GM19238 (cell line): ENCODE data around the gene LFNG.
"Not testable (repeated sequence)": the region's sequence is repeated elsewhere in the genome, so short reads cannot be mapped to it uniquely, and the experiment has no call there.

ENCODE experiments used
- DNase-seq: peaks from one replicate; pipeline ENCODE4 v3.0.0; 2011; ENCODE audit warnings: low spot score; ENCODE audit not compliant: insufficient read length

The LFNG gene

DNA sequence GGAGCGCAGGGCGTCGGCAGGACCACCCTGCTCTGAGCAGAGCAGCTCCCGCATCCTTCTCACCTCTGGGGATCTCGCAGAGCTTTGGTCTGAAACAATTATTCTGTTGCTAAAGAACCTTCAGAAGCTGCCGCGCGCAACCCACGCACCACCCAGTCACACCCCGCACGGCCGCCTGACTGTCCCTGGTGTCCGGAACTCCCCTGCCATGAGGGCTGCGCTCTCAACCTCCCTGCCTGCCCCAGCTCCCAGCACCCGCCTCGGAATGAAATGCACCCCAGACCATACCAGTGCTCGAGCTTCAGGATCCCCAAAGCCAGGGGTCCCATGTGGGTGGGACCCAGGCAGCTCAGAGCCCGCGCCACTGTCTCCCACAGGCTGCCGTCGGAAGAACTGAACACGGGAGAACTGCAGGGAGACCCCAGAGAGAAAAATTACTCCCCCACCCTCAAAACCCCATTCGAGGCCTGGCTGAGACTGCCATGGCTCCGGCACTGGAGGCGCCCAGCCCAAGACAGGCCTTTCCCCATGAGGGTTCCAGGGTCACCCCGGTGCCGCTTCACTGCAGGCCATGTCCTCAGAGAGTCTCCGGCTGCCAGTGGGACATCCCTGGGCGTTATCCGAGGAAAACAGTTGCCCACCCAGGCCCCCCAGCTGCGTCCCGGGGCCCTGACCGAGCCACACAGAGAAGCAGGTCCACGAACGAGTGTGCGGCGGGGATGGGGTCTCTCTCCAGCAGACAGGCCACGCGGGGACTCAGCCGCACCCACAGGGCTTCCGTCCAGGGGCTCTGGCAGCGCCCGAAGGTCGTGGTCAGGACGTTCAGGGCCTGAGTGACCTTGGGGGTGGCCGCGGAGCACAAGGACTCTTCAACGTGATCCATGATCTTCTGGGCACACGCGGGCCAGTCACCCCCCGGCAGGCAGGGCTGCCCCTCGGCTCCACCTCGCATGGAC is 23.6 kb downstream of the LFNG start:
- DNase-seq = no peak

- DNase-seq = no peak
These were observed 25.1 kb downstream of the LFNG start for GRCh38 chr7:2544541-2545188.

GRCh38 chr7:2545746-2546425 is 26.3 kb downstream of the LFNG start:
- DNase-seq = peak; percentile 2

- no peak for DNase-seq
These were observed 27.4 kb downstream of the LFNG start for GRCh38 chr7:2546776-2547586.

- DNase-seq = no peak
These were observed 31.8 kb downstream of the LFNG start for GRCh38 chr7:2551418-2551817.

GRCh38 chr7:2553108-2553507 is 33.5 kb downstream of the LFNG start:
- DNase-seq = no peak

DNA sequence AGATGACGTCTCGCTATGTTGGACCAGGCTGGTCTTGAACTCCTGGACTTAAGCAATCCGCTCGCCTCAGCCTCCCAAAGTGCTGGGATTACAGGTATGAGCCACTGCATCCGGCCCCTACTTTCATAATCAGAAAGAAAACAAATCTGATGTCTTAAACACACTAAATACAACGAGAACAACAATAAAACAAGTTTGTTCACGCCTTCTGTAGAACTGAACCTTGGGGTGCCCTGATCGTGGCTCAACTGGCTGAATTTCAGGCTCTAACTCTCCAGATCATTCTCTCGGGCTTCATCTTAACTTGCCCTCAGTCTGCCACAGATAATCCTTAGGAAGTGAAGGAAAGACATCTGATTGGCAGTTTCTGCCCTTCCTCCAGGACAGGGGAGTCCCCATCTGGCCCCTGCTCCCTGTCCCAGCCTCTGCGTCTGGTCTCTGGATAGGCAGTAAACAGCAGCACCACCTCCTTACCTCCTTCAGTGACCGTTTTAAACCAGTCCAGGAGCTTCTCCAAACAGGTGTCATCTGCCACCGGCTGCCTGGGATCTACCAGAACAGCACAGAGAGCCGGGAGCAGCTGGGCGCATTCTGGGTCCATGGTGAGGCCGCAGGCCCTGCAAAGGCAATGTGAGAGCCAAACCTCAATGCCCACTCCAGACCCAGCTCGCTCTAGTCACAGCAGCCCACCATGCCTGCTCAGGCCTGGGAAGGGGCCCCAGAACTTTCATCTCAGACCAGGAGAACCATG is 34.4 kb downstream of the LFNG start:
- DNase-seq = no peak

DNA sequence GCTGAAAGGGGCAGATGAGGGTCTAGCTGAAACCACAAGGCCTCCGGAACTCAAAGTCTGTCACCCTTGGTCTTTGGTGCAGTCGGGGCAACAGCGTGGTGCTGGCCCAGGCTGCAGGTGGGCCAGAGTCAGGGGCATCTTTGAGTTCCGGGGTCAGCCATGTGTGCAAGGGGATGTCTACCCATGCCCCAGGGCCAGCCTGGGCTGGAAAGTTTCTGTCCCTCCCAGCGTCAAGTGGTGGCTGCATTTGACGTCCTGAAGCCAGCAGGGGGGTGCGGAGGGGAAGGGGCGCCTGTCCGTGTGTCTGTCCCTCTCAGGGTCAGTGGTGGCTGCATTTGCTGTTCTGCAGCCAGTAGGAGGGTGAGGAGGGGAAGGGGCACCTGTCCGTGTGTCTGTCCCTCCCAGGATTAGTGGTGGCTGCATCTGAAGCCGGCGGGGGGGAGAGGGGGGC is 35.1 kb downstream of the LFNG start:
- peak; percentile 40 for DNase-seq

DNA sequence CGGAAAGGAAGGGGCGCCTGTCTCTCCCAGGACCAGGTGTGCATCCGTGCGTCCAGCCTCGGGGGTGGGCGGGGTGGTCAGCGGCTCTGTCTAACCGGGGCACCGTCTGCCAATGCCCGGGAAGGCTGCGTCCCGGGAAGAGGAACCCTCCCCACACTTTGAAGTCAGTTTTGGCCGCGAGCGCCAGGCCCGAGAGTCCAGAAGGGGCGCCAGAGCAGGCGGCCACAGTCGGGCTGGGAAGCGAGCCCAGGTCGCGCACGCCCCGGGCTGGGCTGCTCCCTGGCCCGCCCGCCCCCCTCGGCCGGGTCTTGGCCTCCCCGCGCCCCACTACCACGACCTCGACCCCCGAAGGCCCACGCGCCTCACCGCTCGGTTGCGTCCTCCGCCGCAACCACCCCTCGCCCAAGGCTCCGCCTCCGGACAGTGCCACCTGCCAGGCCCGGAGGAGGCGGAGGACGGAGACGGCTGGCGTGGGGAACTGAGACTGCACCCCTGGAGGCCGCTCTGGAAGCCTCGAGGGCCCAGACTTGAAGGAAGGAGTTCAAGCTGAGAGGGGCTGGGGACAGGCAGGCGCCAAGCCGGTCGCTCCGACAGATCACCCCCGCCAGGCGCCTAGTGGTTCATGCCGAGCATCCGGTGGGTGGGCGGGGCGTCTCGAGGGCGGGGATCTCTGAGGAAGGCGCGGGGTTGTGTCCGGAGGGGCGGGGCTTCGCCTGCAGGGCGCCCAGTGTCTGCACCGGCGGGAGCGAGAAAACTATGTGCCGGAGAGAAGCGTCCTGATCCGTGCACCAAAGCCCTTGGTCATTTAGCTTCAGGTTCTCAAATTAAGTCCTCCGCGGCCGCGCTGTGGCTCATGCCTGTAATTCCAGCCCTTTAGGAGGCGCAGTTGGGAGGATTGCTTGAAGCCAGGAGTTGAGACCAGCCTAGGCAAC is 35.8 kb downstream of the LFNG start, which contains the start of gene BRAT1:
Gene BRAT1, minus strand, starts transcription at position 404 of the 932 bp plus-strand sequence. CDS start 1,093 bp downstream, outside the sequence.
- peak; percentile 97 for DNase-seq

DNA sequence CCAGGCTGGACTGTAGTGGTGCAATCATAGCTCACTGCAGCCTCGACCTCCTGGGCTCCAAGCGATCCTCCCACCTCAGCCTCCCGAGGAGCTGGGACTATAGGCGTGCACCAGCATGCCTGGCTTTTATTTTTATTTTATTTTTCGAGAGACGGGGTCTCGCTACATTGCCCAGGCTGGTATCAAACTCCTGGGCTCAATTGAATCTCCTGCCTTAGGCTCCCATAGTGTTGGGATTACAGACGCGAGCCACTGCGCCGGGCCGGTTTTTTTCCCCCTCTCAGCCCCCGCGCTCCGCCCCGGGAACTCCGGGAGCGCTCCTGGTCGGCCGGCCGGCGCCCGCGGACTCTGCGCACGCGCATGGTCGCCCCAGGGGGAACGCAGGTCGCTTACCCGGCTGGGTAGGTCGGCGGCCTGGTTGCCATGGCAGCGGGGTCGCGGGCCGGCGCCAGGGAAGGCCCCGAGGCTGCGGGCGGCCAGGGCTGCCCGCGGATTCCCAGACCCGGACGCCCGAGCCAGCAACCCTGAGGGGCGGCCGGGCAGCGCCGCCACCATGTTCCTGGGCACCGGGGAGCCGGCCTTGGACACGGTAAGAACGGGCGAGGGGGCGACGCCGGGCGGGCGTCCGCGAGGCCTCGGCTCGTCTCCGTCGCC is 39.2 kb downstream of the LFNG start, which contains the start of gene IQCE:
Gene IQCE, plus strand, starts transcription at position 351 of the 654 bp plus-strand sequence. Its CDS starts 203 bp downstream, at position 554.
- DNase-seq = peak; percentile 89

DNA sequence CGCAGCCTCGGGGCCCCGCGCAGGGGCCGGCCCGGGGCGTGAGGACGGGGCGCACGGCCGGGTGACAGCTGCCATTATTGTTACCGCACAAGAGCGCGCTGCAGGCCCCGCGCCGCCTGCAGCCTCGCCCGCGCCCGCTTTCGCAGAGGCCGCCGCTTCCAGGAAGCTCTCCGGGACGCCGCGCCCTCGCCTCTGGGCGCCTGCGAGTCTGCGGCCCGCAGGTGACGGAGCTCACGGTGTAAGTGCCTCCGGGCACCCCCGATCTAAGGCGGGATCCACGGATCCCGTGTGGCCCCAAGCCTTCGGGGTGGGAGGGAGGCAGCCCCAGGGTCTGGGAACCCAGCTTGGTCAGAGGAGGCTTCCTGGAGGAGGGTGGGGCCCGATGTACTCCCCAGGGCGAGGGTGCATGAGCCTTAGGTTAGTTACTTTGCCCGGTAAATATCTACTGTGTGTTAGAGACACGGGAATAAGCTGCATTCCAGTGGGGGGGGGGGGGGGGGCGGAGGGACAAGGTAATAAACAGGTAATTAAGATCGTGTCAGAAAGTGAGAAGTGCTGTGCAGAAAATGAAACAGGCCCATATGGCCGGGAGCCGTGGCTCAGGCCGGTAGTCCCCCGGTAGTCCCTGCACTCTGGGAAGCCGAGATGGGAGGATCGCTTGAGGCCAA is 39.8 kb downstream of the LFNG start:
- DNase-seq = no peak

GRCh38 chr7:2563955-2564354 is 44.4 kb downstream of the LFNG start:
- DNase-seq = not testable (repeated sequence)

DNA sequence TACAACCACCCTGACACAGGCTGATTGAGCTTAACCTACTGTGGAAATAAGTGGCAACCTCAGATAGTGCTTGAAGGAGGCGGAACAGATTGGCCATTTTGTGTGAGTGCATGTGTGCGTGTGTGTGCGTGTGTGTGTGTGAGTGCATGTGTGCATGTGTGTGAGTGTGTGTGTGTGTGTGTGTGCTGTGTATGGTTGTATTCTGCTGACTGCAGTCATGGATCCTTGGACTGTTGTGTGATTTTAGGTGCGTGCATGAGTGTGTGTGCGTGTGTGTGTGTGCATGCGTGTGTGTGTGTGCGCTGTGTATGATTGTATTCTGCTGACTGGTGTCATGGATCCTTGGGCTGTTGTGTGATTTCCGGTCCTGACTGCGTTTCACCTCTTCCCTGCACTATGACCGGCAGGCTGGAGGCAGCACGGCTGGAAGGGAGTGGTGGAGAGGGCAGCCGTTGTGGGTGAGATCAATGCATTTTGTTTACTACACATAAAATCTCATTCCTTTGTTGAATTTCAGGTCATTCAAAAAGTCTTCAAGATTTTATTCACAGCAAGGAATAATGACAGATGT is 45.5 kb downstream of the LFNG start:
- DNase-seq = no peak

GRCh38 chr7:2566348-2566889 is 46.8 kb downstream of the LFNG start:
- DNase-seq = no peak

DNA sequence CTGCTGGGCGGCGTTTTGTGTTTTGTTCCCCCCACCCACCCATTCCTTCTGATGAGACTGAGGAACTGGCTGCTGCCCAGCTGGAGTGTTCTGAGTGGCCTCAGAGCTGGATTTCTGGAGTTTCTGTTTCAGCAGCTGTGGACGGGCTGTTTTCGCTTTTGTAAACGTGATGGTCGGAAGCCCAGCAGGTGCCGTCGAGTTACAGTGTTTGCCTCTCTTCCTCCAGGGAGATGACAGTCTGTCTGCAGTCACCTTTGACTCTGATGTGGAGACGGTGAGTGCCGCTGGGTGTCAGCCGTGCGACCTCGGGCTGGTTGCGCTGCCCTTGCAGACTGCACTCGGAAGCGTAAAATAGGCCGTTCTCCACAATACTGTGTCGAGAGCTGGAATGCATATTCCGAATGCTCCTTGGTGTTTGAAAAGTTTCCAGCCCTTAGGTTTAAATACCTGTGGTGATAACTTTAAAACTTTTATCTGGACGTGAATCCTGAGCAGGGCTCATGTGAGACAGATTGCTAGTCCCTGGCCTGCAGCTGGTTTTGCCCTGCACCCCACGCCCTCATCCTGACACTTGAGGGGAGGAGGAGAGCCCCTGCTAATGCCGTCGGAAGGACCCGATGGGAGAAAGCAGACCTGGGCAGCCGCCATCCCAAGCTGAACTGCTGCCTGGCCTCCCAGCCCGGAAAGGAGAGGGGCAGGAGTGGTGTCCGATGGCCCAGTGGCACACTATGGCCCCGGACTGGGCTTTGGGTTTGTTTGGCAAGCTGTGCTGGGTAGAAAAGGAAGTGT is 47.5 kb downstream of the LFNG start:
- DNase-seq = no peak

GRCh38 chr7:2567679-2568278 is 48.2 kb downstream of the LFNG start:
- DNase-seq = no peak
